Osteoblast (primary cell): Measurements from ENCODE around the gene COQ6. TPM values are rescaled to one million over a fixed set of nuclear protein-coding genes. Genes with fewer than 3 reads are reported as not detected.

Source experiments
- DNase-seq: peaks from one replicate; pipeline ENCODE4 v3.0.0; 2011; ENCODE audit warnings: low spot score, mixed read lengths; ENCODE audit not compliant: insufficient read length; ENCODE audit errors: missing footprints
- H2AFZ ChIP-seq: 2 replicates; pipeline ENCODE4 v1.6.0; 2011; ENCODE audit warnings: mild to moderate bottlenecking, low read length
- H3K27ac ChIP-seq: 2 replicates; pipeline ENCODE4 v1.5.1; 2011; ENCODE audit warnings: mild to moderate bottlenecking, low read depth, low read length, moderate library complexity
- H3K27me3 ChIP-seq: 2 replicates; pipeline ENCODE4 v1.6.0; 2012; ENCODE audit warnings: mild to moderate bottlenecking, control low read depth, inconsistent platforms, low read length, moderate library complexity; ENCODE audit not compliant: insufficient read depth
- H3K36me3 ChIP-seq: 2 replicates; pipeline ENCODE4 v1.5.1; 2011; ENCODE audit warnings: mild to moderate bottlenecking, low read length, control low read depth, moderate library complexity; ENCODE audit not compliant: insufficient read depth
- H3K4me1 ChIP-seq: 2 replicates; pipeline ENCODE4 v1.5.1; 2011; ENCODE audit warnings: mild to moderate bottlenecking, low read length, control low read depth, moderate library complexity; ENCODE audit not compliant: insufficient read depth
- H3K4me2 ChIP-seq: 2 replicates; pipeline ENCODE4 v1.6.0; 2011; ENCODE audit warnings: mild to moderate bottlenecking, low read length; ENCODE audit not compliant: insufficient read depth
- H3K4me3 ChIP-seq: fragments of 200-600 bp; sonication (generic); 3 replicates; pipeline ENCODE4 v1.5.1; 2012; ENCODE audit warnings: mild to moderate bottlenecking, low read length, inconsistent platforms; ENCODE audit not compliant: insufficient read depth
- H3K79me2 ChIP-seq: 2 replicates; pipeline ENCODE4 v1.6.0; 2012; ENCODE audit warnings: mild to moderate bottlenecking, low read length, control low read depth, inconsistent platforms; ENCODE audit not compliant: insufficient read depth
- H3K9me3 ChIP-seq: 2 replicates; pipeline ENCODE4 v1.5.1; 2011; ENCODE audit warnings: low read depth, low read length, control low read depth
- H4K20me1 ChIP-seq: 2 replicates; pipeline ENCODE4 v1.6.0; 2012; ENCODE audit warnings: mild to moderate bottlenecking, low read length, control low read depth; ENCODE audit not compliant: insufficient read depth
- total RNA-seq: library from RNA; depleted of rRNA; stranded (reverse); fragments of >200 nt; gene quantifications from 2 replicates; pipeline ENCODE4 v1.2.3, GENCODE V29; 2012
- TF ChIP-seq, protein P1 (sequence below): IDR thresholded peaks from 2 replicates; pipeline ENCODE4 v1.5.1; 2011; ENCODE audit warnings: mild to moderate bottlenecking, low read depth, low read length, moderate library complexity; ENCODE audit errors: extremely low read depth

The COQ6 gene
- total RNA-seq, 1 donor: 23.5 TPM

DNA sequence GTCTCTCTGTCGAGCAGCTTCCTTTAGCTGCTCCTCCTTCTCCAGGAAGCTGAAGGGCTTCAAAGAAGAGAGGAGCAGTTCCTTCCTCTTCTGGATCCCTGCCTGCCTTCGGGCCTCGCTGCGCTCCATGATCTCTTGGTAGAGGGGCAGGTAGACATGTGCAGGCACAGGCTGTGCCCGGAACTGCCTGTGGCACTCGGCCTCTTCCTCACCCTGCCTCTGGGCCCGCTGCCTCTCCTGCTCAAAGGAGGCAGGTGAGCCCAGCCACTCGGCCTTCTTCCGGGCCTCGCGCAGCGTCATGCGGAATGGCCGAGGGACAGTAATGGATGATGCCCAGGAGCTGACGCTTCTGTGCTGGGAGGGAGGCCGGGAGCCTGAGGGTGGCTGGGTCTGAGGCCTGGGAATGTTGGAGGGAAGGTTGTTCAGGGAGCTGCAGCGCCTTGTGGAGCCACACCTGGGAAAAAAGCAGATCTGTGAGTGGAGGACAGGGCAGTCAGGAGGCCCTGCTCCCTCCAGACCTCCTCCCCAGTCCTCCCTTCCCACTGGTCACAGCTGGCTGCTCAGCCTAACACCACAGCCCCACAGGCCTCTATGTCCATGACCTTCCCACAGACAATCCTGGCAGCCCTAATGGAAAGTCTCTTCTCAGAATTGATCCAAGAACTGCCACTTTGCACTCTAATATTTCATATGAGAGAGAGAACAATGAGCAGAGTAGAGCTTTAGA lies 5.5 kb upstream of the COQ6 start:
- peaks cover 19% of the 10 kb centered on the region for H3K36me3 ChIP-seq
- no peaks in the 10 kb centered on the region for H3K79me2 ChIP-seq
- TF ChIP-seq, protein P1, sequence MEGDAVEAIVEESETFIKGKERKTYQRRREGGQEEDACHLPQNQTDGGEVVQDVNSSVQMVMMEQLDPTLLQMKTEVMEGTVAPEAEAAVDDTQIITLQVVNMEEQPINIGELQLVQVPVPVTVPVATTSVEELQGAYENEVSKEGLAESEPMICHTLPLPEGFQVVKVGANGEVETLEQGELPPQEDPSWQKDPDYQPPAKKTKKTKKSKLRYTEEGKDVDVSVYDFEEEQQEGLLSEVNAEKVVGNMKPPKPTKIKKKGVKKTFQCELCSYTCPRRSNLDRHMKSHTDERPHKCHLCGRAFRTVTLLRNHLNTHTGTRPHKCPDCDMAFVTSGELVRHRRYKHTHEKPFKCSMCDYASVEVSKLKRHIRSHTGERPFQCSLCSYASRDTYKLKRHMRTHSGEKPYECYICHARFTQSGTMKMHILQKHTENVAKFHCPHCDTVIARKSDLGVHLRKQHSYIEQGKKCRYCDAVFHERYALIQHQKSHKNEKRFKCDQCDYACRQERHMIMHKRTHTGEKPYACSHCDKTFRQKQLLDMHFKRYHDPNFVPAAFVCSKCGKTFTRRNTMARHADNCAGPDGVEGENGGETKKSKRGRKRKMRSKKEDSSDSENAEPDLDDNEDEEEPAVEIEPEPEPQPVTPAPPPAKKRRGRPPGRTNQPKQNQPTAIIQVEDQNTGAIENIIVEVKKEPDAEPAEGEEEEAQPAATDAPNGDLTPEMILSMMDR: no peak
- no peaks in the 10 kb centered on the region for H3K9me3 ChIP-seq
- H3K4me2 ChIP-seq: no peak overlapping the region
- H3K27me3 ChIP-seq: no peaks in the 10 kb centered on the region
- H2AFZ ChIP-seq: no peak overlapping the region
- H3K4me1 ChIP-seq: peaks cover 10% of the 10 kb centered on the region
- no peak overlapping the region for H3K27ac ChIP-seq
- no peaks in the 10 kb centered on the region for H4K20me1 ChIP-seq
- H3K4me3 ChIP-seq: no peak overlapping the region
- no peak for DNase-seq

DNA sequence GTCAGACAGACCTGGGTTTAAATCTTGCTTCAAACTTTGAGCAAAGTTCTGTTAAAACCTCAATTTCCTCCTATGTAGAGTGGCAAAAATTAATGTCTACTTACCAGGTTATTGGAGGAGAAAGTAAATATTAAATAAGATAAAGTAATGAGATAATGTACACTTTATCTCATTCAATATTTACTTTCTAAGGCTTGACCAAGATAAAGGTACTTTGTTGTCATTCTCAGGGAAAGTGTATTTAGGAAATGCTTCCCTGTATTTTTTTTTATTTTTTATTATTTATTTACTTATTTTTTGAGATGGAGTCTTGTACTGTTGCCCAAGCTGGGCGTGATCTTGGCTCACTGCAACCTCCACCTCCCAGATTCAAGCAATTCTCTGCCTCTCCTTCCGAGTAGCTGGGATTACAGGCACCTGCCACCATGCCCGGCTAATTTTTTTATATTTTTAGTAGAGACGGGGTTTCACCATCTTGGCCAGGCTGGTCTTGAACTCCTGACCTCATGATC lies 4.9 kb upstream of the COQ6 start:
- Histone ChIP-seq H3K27me3 (no peaks in the 10 kb centered on the region), H3K4me1 (peaks cover 10% of the 10 kb centered on the region), H3K79me2 (peaks cover under 1% of the 10 kb centered on the region), H3K4me3 (no peak overlapping the region), H3K36me3 (peaks cover 14% of the 10 kb centered on the region), H3K27ac (no peak overlapping the region), H3K4me2 (no peak overlapping the region), H4K20me1 (no peaks in the 10 kb centered on the region), H2AFZ (no peak overlapping the region), H3K9me3 (no peaks in the 10 kb centered on the region)
- TF ChIP-seq, protein P1: no peak
- no peak for DNase-seq

DNA sequence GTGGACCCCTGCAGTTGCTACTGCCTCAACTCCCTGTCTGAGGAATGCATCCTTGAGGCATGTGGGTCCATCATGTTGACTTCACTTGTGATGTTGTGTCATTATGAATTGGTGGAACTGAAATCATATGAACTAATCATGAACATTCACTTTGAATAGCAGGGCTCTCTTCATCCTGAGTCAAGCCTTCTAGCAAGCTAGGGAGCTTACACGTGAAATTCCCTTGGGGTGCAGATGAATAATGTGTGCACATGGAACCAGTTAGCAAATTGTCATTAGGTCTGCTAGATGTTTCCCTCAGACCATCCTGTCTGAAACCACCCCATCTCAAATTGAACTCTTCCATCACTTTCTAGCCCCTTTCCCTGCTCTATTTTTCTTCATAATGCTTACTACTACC lies 3.6 kb downstream of the COQ6 start:
- no peak for DNase-seq
- H3K4me2 ChIP-seq: no peak overlapping the region

DNA sequence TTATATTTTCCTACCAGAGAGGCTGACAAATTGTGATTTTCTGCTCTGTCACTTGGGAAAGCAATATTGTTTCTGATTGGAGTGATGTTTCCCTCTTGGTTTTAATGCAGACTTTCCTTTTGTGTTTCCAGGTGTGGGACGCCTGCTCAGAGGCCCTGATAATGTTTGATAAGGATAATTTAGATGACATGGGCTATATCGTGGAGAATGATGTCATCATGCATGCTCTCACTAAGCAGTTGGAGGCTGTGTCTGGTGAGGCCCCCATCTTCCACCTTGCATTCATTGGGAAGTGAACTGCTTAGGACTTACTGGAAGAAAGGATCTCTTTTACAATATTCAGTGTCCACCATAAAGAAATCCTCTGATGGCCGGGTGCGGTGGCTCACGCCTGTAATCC lies 5.6 kb downstream of the COQ6 start:
- Histone ChIP-seq H3K27ac (no peak overlapping the region), H3K27me3 (no peaks in the 10 kb centered on the region), H3K79me2 (peaks cover 14% of the 10 kb centered on the region), H3K4me3 (no peak overlapping the region), H3K36me3 (peaks cover 47% of the 10 kb centered on the region), H3K4me1 (peaks cover 4% of the 10 kb centered on the region), H2AFZ (no peak overlapping the region), H3K4me2 (no peak overlapping the region), H4K20me1 (no peaks in the 10 kb centered on the region), H3K9me3 (no peaks in the 10 kb centered on the region)
- TF ChIP-seq, protein P1: no peak
- DNase-seq: no peak

More for the DNA sequence above, 3.6 kb downstream of the COQ6 start:
- H3K4me1 ChIP-seq: peaks cover 4% of the 10 kb centered on the region
- H2AFZ ChIP-seq: no peak overlapping the region
- H3K27me3 ChIP-seq: no peaks in the 10 kb centered on the region
- H3K27ac ChIP-seq: no peak overlapping the region
- H3K4me3 ChIP-seq: no peak overlapping the region
- TF ChIP-seq, protein P1: no peak
- peaks cover 29% of the 10 kb centered on the region for H3K36me3 ChIP-seq
- no peaks in the 10 kb centered on the region for H4K20me1 ChIP-seq
- H3K79me2 ChIP-seq: peaks cover 19% of the 10 kb centered on the region
- no peaks in the 10 kb centered on the region for H3K9me3 ChIP-seq
